ENCODE data around the gene FRS3. TPM values are rescaled to one million over a fixed set of nuclear protein-coding genes. Genes with fewer than 3 reads are reported as not detected.

FRS3 gene
- total and polyA plus RNA-seq, 4 donors, result 3.7 to 11.2 (median 6.9) TPM

GRCh38 chr6:41821266-41821665, 41.6 kb upstream of the FRS3 start:
- ATAC-seq (ENCODE audit: insufficient read depth, low FRiP score), result no peak
- TF ChIP-seq CTCF (IDR thresholded peaks at IDR 0.05; ENCODE audit: control extremely low read depth, extremely low read depth), result no peak
- DNase-seq, result no peak
- Histone ChIP-seq H3K4me3 (no peak overlapping the region), H3K36me3 (ENCODE audit: control insufficient read depth in 4 of 4, insufficient read depth in 4 of 4, low read length in 4 of 4) (no peaks in the 10 kb centered on the region), H3K9ac (ENCODE audit: insufficient read depth in 1 of 2, low read length in 2 of 2) (no peak overlapping the region), H3K27ac (ENCODE audit: low read depth in 1 of 2, low read length in 1 of 2) (no peak overlapping the region), H3K27me3 (ENCODE audit: control insufficient read depth in 3 of 3, insufficient read depth in 3 of 3, low read length in 2 of 3) (no peaks in the 10 kb centered on the region), H3K4me1 (ENCODE audit: control insufficient read depth in 5 of 5, insufficient read depth in 5 of 5, low read length in 5 of 5) (no peaks in the 10 kb centered on the region), H3K9me3 (ENCODE audit: control insufficient read depth in 4 of 4, insufficient read depth in 3 of 4, low read length in 3 of 4) (no peaks in the 10 kb centered on the region)
- WGBS, 2 donors, result 57 to 80% methylated on average over 4 of the region's 4 CpGs

GRCh38 chr6:41818271-41819054, 38.8 kb upstream of the FRS3 start:
- no peak overlapping the region for H3K4me3 ChIP-seq
- H3K4me1 ChIP-seq (ENCODE audit: control insufficient read depth in 5 of 5, insufficient read depth in 5 of 5, low read length in 5 of 5), result peaks cover 0 to 4% (median 0%) of the 10 kb centered on the region in 5 donors
- no peak for ATAC-seq (ENCODE audit: insufficient read depth, low FRiP score)
- no peaks in the 10 kb centered on the region for H3K9me3 ChIP-seq (ENCODE audit: control insufficient read depth in 4 of 4, insufficient read depth in 3 of 4, low read length in 3 of 4)
- 82 to 89% methylated on average over 4 of the region's 4 CpGs for WGBS, 2 donors
- H3K9ac ChIP-seq (ENCODE audit: insufficient read depth in 1 of 2, low read length in 2 of 2), result no peak overlapping the region
- DNase-seq, result peak in 1 of 3 donors; percentile 6
- TF ChIP-seq CTCF (IDR thresholded peaks at IDR 0.05; ENCODE audit: control extremely low read depth, extremely low read depth), result no peak
- H3K27ac ChIP-seq (ENCODE audit: low read depth in 1 of 2, low read length in 1 of 2), result no peak overlapping the region
- no peaks in the 10 kb centered on the region for H3K27me3 ChIP-seq (ENCODE audit: control insufficient read depth in 3 of 3, insufficient read depth in 3 of 3, low read length in 2 of 3)
- H3K36me3 ChIP-seq (ENCODE audit: control insufficient read depth in 4 of 4, insufficient read depth in 4 of 4, low read length in 4 of 4), result peaks cover 0 to 5% (median 0%) of the 10 kb centered on the region in 4 donors

GRCh38 chr6:41815587-41815986, 35.9 kb upstream of the FRS3 start:
- no peak for TF ChIP-seq CTCF (IDR thresholded peaks at IDR 0.05; ENCODE audit: control extremely low read depth, extremely low read depth)
- no peak overlapping the region for H3K4me3 ChIP-seq
- H3K36me3 ChIP-seq (ENCODE audit: control insufficient read depth in 4 of 4, insufficient read depth in 4 of 4, low read length in 4 of 4), result peaks cover 0 to 5% (median 0%) of the 10 kb centered on the region in 4 donors
- no peaks in the 10 kb centered on the region for H3K9me3 ChIP-seq (ENCODE audit: control insufficient read depth in 4 of 4, insufficient read depth in 3 of 4, low read length in 3 of 4)
- no peak overlapping the region for H3K27ac ChIP-seq (ENCODE audit: low read depth in 1 of 2, low read length in 1 of 2)
- peaks cover 0 to 6% (median 0%) of the 10 kb centered on the region in 5 donors for H3K4me1 ChIP-seq (ENCODE audit: control insufficient read depth in 5 of 5, insufficient read depth in 5 of 5, low read length in 5 of 5)
- no peaks in the 10 kb centered on the region for H3K27me3 ChIP-seq (ENCODE audit: control insufficient read depth in 3 of 3, insufficient read depth in 3 of 3, low read length in 2 of 3)
- H3K9ac ChIP-seq (ENCODE audit: insufficient read depth in 1 of 2, low read length in 2 of 2), result no peak overlapping the region
- DNase-seq (no peak), ATAC-seq (ENCODE audit: insufficient read depth, low FRiP score) (no peak)
- WGBS, 2 donors, result 70 to 86% methylated on average over 1 of the region's 1 CpG

Measured in lung (tissue), 12 donors.